LNCaP clone FGC (cell line): ENCODE results near the gene RPS17.
A peak's percentile ranks its signal among the peaks of the same experiment; 100 is the strongest.

Experiments
- DNase-seq: peaks from one replicate; pipeline ENCODE4 v3.0.0-alpha.2; 2011; ENCODE audit warnings: low read depth
- H3K4me3 ChIP-seq: 2 replicates; pipeline ENCODE4 v1.5.1; 2011; ENCODE audit warnings: mild to moderate bottlenecking, low read depth, low read length, control low read depth
- CTCF ChIP-seq: IDR thresholded peaks from 2 replicates; pipeline ENCODE4 v1.5.1; 2012; ENCODE audit warnings: mild to moderate bottlenecking; ENCODE audit not compliant: control insufficient read depth, insufficient read depth; ENCODE audit errors: extremely low read depth

The RPS17 gene

GRCh38 chr15:82540055-82540983 lies at the start of gene RPS17:
RPS17 (minus strand) TSS chr15:82540457; CDS start chr15:82540428, 29 bp downstream.
- H3K4me3 ChIP-seq: peak within 1 kb of the TSS; percentile 91
- TF ChIP-seq CTCF: peak; percentile 95
- DNase-seq: peak; percentile 86

GRCh38 chr15:82587805-82588204 lies 47.5 kb upstream of the RPS17 start:
- no peak for TF ChIP-seq CTCF
- H3K4me3 ChIP-seq: no peak overlapping the region
- DNase-seq: no peak

- no peak overlapping the region for H3K4me3 ChIP-seq
- TF ChIP-seq CTCF: 0 out of 2 replicates have a peak, but pooled peaks have one; percentile 10
- no peak for DNase-seq
Measured at GRCh38 chr15:82585072-82585471, 44.8 kb upstream of the RPS17 start.

GRCh38 chr15:82580713-82581112 lies 40.5 kb upstream of the RPS17 start:
- TF ChIP-seq CTCF: no peak
- no peak for DNase-seq

GRCh38 chr15:82575335-82575734 lies 35.1 kb upstream of the RPS17 start:
- no peak for DNase-seq

More at GRCh38 chr15:82580713-82581112, 40.5 kb upstream of the RPS17 start:
- no peak overlapping the region for H3K4me3 ChIP-seq

GRCh38 chr15:82572986-82573385 lies 32.7 kb upstream of the RPS17 start:
- no peak overlapping the region for H3K4me3 ChIP-seq
- TF ChIP-seq CTCF: no peak
- no peak for DNase-seq

More at GRCh38 chr15:82575335-82575734, 35.1 kb upstream of the RPS17 start:
- no peak overlapping the region for H3K4me3 ChIP-seq
- TF ChIP-seq CTCF: no peak

GRCh38 chr15:82572311-82572710 lies 32.1 kb upstream of the RPS17 start:
- DNase-seq: no peak
- H3K4me3 ChIP-seq: no peak overlapping the region
- TF ChIP-seq CTCF: no peak
